ENCODE measurements around the gene COL17A1. TPM values are rescaled to one million over a fixed set of nuclear protein-coding genes. Genes with fewer than 3 reads are reported as not detected.

The COL17A1 gene
- total RNA-seq, 1 experiment from 2014 or later: 514 TPM

DNA sequence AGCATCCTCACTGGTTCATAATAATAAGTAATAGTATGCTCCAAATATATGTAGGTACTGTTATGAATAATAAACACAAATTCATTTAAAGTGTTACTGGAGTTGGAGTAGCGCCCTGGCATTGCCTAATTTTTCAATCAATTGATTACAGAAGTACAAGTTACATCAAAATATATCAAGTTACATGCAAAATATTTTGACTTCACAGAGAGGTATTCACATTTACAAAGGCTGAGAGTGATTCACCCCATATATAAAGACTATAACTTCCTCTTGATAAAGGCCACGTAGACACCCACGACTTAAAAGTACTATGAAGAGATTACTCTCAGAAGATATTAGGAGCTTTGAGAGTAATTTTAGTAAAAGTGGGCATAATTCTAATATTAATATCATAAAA is 13.6 kb upstream of the COL17A1 start:
- Mint-ChIP-seq H3K4me3 (ENCODE audit: unreplicated experiment) (no peak overlapping the region), H3K27me3 (ENCODE audit: insufficient read depth, unreplicated experiment) (no peaks in the 10 kb centered on the region), H3K36me3 (ENCODE audit: insufficient read depth, unreplicated experiment) (no peaks in the 10 kb centered on the region), H3K27ac (ENCODE audit: low read depth, unreplicated experiment) (no peak overlapping the region), H3K4me1 (ENCODE audit: insufficient read depth, unreplicated experiment) (peaks cover 6% of the 10 kb centered on the region), H3K9me3 (ENCODE audit: unreplicated experiment) (peaks cover 7% of the 10 kb centered on the region)
- TF ChIP-seq, protein P1, sequence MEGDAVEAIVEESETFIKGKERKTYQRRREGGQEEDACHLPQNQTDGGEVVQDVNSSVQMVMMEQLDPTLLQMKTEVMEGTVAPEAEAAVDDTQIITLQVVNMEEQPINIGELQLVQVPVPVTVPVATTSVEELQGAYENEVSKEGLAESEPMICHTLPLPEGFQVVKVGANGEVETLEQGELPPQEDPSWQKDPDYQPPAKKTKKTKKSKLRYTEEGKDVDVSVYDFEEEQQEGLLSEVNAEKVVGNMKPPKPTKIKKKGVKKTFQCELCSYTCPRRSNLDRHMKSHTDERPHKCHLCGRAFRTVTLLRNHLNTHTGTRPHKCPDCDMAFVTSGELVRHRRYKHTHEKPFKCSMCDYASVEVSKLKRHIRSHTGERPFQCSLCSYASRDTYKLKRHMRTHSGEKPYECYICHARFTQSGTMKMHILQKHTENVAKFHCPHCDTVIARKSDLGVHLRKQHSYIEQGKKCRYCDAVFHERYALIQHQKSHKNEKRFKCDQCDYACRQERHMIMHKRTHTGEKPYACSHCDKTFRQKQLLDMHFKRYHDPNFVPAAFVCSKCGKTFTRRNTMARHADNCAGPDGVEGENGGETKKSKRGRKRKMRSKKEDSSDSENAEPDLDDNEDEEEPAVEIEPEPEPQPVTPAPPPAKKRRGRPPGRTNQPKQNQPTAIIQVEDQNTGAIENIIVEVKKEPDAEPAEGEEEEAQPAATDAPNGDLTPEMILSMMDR (IDR thresholded peaks at IDR 0.05; ENCODE audit: unreplicated experiment): no peak
- intact Hi-C loops (cut with micrococcal nuclease): no loop called here
- ChIA-PET CTCF (interaction anchor here (0.8 kb wide), 1 partner anchor 23 kb away, joined by 3 read pairs; the partner anchor contains the start of gene SFR1), POLR2A (interaction anchor here (0.9 to 3.1 kb wide), 6 partner anchors 9 to 22 kb away, joined by 3 to 27 read pairs (median 18); partner anchors contain the start of gene SFR1)
- no TSS peak for BruUV-seq (replicated peaks)
- no peak for DNase-seq (ENCODE audit: unreplicated experiment)

DNA sequence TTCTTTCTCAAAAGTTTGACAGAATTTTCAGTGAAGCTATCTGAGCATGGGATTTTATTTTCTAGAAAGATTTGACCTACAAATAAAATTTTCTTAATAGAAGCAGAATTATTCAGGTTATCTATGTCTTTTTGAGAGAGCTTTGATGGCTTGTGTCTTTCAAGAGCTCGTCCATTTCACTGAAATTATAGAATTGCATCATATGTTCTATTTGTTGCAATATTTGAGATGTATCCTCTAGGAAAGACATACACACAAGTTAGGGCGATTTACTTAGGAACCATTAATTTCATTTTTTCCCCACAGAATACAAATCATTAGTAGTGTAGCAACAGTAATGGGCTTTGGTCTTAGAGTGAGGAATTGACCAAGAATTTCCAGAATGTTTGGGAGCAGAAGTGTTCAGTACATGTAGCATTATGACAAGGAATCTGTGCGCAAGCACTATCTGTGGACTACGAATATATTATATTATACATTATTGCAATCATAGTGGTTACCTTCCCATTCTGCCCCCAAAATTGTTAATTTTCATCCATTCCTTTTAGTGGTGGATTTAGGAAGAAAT is 12.8 kb upstream of the COL17A1 start:
- TF ChIP-seq, protein P1 (IDR thresholded peaks at IDR 0.05; ENCODE audit: unreplicated experiment): no peak
- no TSS peak for BruUV-seq (replicated peaks)
- ChIA-PET POLR2A (interaction anchor here (0.7 to 2.2 kb wide), 9 partner anchors 9 to 176 kb away, joined by 3 to 20 read pairs (median 4); partner anchors contain the start of genes COL17A1 and SFR1), CTCF (no interaction called here)
- Mint-ChIP-seq H3K4me3 (ENCODE audit: unreplicated experiment) (no peak overlapping the region), H3K4me1 (ENCODE audit: insufficient read depth, unreplicated experiment) (peaks cover 6% of the 10 kb centered on the region), H3K27ac (ENCODE audit: low read depth, unreplicated experiment) (peak overlapping the region; percentile 63), H3K27me3 (ENCODE audit: insufficient read depth, unreplicated experiment) (no peaks in the 10 kb centered on the region), H3K9me3 (ENCODE audit: unreplicated experiment) (peaks cover 7% of the 10 kb centered on the region), H3K36me3 (ENCODE audit: insufficient read depth, unreplicated experiment) (peaks cover 4% of the 10 kb centered on the region)
- intact Hi-C loops (cut with micrococcal nuclease): no loop called here
- no peak for DNase-seq (ENCODE audit: unreplicated experiment)

DNA sequence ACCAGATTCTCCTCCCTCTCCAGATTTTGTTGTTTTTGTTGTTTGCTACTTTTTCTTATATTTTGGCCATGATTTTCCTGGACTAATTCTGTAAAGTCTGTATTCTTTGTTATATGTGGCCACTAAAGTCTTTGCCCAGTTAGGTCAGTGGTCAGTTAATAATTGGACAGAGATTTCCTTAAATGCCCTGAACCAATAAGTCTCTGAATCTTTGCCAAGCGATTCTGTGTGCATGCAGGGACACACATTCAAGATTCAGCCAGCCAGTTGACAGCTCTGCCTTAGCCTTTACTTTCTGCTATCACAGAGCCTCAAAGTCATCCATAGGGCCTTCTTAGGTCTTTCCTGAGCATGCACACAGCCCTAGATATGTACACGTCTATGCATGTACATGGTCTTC is 11.0 kb upstream of the COL17A1 start:
- no peak overlapping the region for H3K27ac Mint-ChIP-seq (ENCODE audit: low read depth, unreplicated experiment)
- intact Hi-C loops (cut with micrococcal nuclease): no loop called here
- peaks cover 6% of the 10 kb centered on the region for H3K36me3 Mint-ChIP-seq (ENCODE audit: insufficient read depth, unreplicated experiment)
- CTCF ChIA-PET: interaction anchor here (1.8 kb wide), 1 partner anchor 25 kb away, joined by 6 read pairs; no protein-coding TSS in a partner anchor
- POLR2A ChIA-PET: interaction anchor here (1.0 to 2.2 kb wide), 3 partner anchors 13 to 27 kb away, joined by 3 to 20 read pairs (median 3); partner anchors contain the start of gene SFR1
- H3K9me3 Mint-ChIP-seq (ENCODE audit: unreplicated experiment): peaks cover 7% of the 10 kb centered on the region
- H3K27me3 Mint-ChIP-seq (ENCODE audit: insufficient read depth, unreplicated experiment): no peaks in the 10 kb centered on the region
- TF ChIP-seq, protein P1 (IDR thresholded peaks at IDR 0.05; ENCODE audit: unreplicated experiment): no peak
- no peak overlapping the region for H3K4me3 Mint-ChIP-seq (ENCODE audit: unreplicated experiment)
- no TSS peak for BruUV-seq (replicated peaks)
- H3K4me1 Mint-ChIP-seq (ENCODE audit: insufficient read depth, unreplicated experiment): peaks cover 6% of the 10 kb centered on the region
- no peak for DNase-seq (ENCODE audit: unreplicated experiment)

DNA sequence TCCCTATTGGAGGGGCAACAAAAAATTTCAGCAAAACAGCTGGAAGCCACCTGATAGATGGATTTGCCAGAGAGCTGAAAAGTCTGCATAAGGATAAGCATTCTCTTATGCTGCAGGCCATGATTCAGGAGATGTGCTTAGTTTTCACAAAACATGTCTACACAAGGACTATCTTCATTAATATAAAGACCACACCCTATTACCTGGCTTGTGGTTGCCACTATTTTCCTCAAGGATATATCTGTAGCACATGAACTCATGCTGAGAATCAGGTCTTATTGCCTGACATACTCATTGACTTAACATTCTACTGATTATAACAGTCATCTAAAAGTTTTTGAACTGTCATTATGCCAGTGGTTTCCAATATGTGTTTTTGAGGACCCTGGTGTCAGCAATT is 7.1 kb upstream of the COL17A1 start:
- DNase-seq (ENCODE audit: unreplicated experiment): no peak
- Mint-ChIP-seq H3K4me3 (ENCODE audit: unreplicated experiment) (no peak overlapping the region), H3K36me3 (ENCODE audit: insufficient read depth, unreplicated experiment) (peaks cover 6% of the 10 kb centered on the region), H3K27ac (ENCODE audit: low read depth, unreplicated experiment) (no peak overlapping the region), H3K9me3 (ENCODE audit: unreplicated experiment) (peaks cover 18% of the 10 kb centered on the region), H3K27me3 (ENCODE audit: insufficient read depth, unreplicated experiment) (no peaks in the 10 kb centered on the region), H3K4me1 (ENCODE audit: insufficient read depth, unreplicated experiment) (peaks cover 14% of the 10 kb centered on the region)
- ChIA-PET CTCF (interaction anchor here (1.2 kb wide), 1 partner anchor 17 kb away, joined by 5 read pairs; no protein-coding TSS in a partner anchor), POLR2A (interaction anchor here (2.8 to 31.8 kb wide), 3 partner anchors 10 to 26 kb away, joined by 26 to 1749 read pairs (median 40); partner anchors contain the start of gene SFR1)
- BruUV-seq (replicated peaks): no TSS peak
- TF ChIP-seq, protein P1 (IDR thresholded peaks at IDR 0.05; ENCODE audit: unreplicated experiment): no peak
- intact Hi-C loops (cut with micrococcal nuclease): no loop called here
